ENCODE measurements around the gene PXDN.
"Not testable (repeated sequence)": the region's sequence is repeated elsewhere in the genome, so short reads cannot be mapped to it uniquely, and the experiment has no call there.

Gene PXDN

GRCh38 chr2:1685957-1686783 is 58.1 kb downstream of the PXDN start:
- WGBS, 2 experiments (ENCODE audit: insufficient coverage in 2 of 2), result 67 to 72% methylated on average over 18 to 21 of the region's 21 CpGs
- Histone ChIP-seq H3K27ac (ENCODE audit: low read depth, low read length, severe bottlenecking) (peak overlapping the region; percentile 89), H3K36me3 (ENCODE audit: control insufficient read depth, insufficient read depth, low read length) (peaks cover 89% of the 10 kb centered on the region)

GRCh38 chr2:1685078-1685956 is 59.0 kb downstream of the PXDN start:
- Histone ChIP-seq H3K36me3 (ENCODE audit: control insufficient read depth, insufficient read depth, low read length) (peaks cover 90% of the 10 kb centered on the region), H3K4me1 (ENCODE audit: control insufficient read depth, insufficient read depth, low read length, poor library complexity, severe bottlenecking) (peaks cover 40% of the 10 kb centered on the region), H3K4me3 (ENCODE audit: extremely low read depth, insufficient read depth, low read length, poor library complexity, severe bottlenecking) (no peak overlapping the region), H3K9me3 (ENCODE audit: control insufficient read depth, low read length) (no peaks in the 10 kb centered on the region), H3K27ac (ENCODE audit: low read depth, low read length, severe bottlenecking) (peak overlapping the region; percentile 45)
- 95 to 96% methylated on average over 33 to 34 of the region's 36 CpGs for WGBS, 2 experiments (ENCODE audit: insufficient coverage in 2 of 2)

More at GRCh38 chr2:1685957-1686783, 58.1 kb downstream of the PXDN start:
- Histone ChIP-seq H3K4me1 (ENCODE audit: control insufficient read depth, insufficient read depth, low read length, poor library complexity, severe bottlenecking) (peaks cover 43% of the 10 kb centered on the region), H3K9me3 (ENCODE audit: control insufficient read depth, low read length) (no peaks in the 10 kb centered on the region), H3K4me3 (ENCODE audit: extremely low read depth, insufficient read depth, low read length, poor library complexity, severe bottlenecking) (no peak overlapping the region)

GRCh38 chr2:1683297-1683696 is 61.0 kb downstream of the PXDN start:
- Histone ChIP-seq H3K27ac (ENCODE audit: low read depth, low read length, severe bottlenecking) (no peak overlapping the region), H3K4me1 (ENCODE audit: control insufficient read depth, insufficient read depth, low read length, poor library complexity, severe bottlenecking) (peaks cover 31% of the 10 kb centered on the region), H3K9me3 (ENCODE audit: control insufficient read depth, low read length) (no peaks in the 10 kb centered on the region), H3K36me3 (ENCODE audit: control insufficient read depth, insufficient read depth, low read length) (peaks cover 90% of the 10 kb centered on the region), H3K4me3 (ENCODE audit: extremely low read depth, insufficient read depth, low read length, poor library complexity, severe bottlenecking) (no peak overlapping the region)
- 86 to 100% methylated on average over 1 of the region's 1 CpG for WGBS, 2 experiments (ENCODE audit: insufficient coverage in 2 of 2)

GRCh38 chr2:1682181-1682440 is 62.2 kb downstream of the PXDN start:
- Histone ChIP-seq H3K4me1 (ENCODE audit: control insufficient read depth, insufficient read depth, low read length, poor library complexity, severe bottlenecking) (peaks cover 19% of the 10 kb centered on the region), H3K4me3 (ENCODE audit: extremely low read depth, insufficient read depth, low read length, poor library complexity, severe bottlenecking) (no peak overlapping the region), H3K9me3 (ENCODE audit: control insufficient read depth, low read length) (no peaks in the 10 kb centered on the region), H3K36me3 (ENCODE audit: control insufficient read depth, insufficient read depth, low read length) (peaks cover 90% of the 10 kb centered on the region), H3K27ac (ENCODE audit: low read depth, low read length, severe bottlenecking) (no peak overlapping the region)

- 93 to 94% methylated on average over 15 to 16 of the region's 20 CpGs for WGBS, 2 experiments (ENCODE audit: insufficient coverage in 2 of 2)
- Histone ChIP-seq H3K36me3 (ENCODE audit: control insufficient read depth, insufficient read depth, low read length) (peaks cover 90% of the 10 kb centered on the region), H3K4me1 (ENCODE audit: control insufficient read depth, insufficient read depth, low read length, poor library complexity, severe bottlenecking) (peaks cover 14% of the 10 kb centered on the region), H3K4me3 (ENCODE audit: extremely low read depth, insufficient read depth, low read length, poor library complexity, severe bottlenecking) (no peak overlapping the region), H3K9me3 (ENCODE audit: control insufficient read depth, low read length) (no peaks in the 10 kb centered on the region), H3K27ac (ENCODE audit: low read depth, low read length, severe bottlenecking) (no peak overlapping the region)
Measured at GRCh38 chr2:1681323-1682180, 62.8 kb downstream of the PXDN start.

- Histone ChIP-seq H3K4me1 (ENCODE audit: control insufficient read depth, insufficient read depth, low read length, poor library complexity, severe bottlenecking) (peaks cover 8% of the 10 kb centered on the region), H3K4me3 (ENCODE audit: extremely low read depth, insufficient read depth, low read length, poor library complexity, severe bottlenecking) (no peak overlapping the region), H3K27ac (ENCODE audit: low read depth, low read length, severe bottlenecking) (no peak overlapping the region), H3K9me3 (ENCODE audit: control insufficient read depth, low read length) (no peaks in the 10 kb centered on the region), H3K36me3 (ENCODE audit: control insufficient read depth, insufficient read depth, low read length) (peaks cover 91% of the 10 kb centered on the region)
- WGBS, 2 experiments (ENCODE audit: insufficient coverage in 2 of 2), result 93 to 94% methylated on average over 3 of the region's 3 CpGs
Measured at GRCh38 chr2:1681017-1681318, 63.3 kb downstream of the PXDN start.

GRCh38 chr2:1680222-1681016 is 63.9 kb downstream of the PXDN start:
- H3K36me3 ChIP-seq (ENCODE audit: control insufficient read depth, insufficient read depth, low read length), result peaks cover 93% of the 10 kb centered on the region
- 95 to 96% methylated on average over 28 to 33 of the region's 33 CpGs for WGBS, 2 experiments (ENCODE audit: insufficient coverage in 2 of 2)
- H3K9me3 ChIP-seq (ENCODE audit: control insufficient read depth, low read length), result no peaks in the 10 kb centered on the region
- peaks cover 3% of the 10 kb centered on the region for H3K4me1 ChIP-seq (ENCODE audit: control insufficient read depth, insufficient read depth, low read length, poor library complexity, severe bottlenecking)
- H3K4me3 ChIP-seq (ENCODE audit: extremely low read depth, insufficient read depth, low read length, poor library complexity, severe bottlenecking), result no peak overlapping the region
- no peak overlapping the region for H3K27ac ChIP-seq (ENCODE audit: low read depth, low read length, severe bottlenecking)

- 86 to 92% methylated on average over 9 to 11 of the region's 11 CpGs for WGBS, 2 experiments (ENCODE audit: insufficient coverage in 2 of 2)
- not testable (repeated sequence) for H3K4me1 ChIP-seq (ENCODE audit: control insufficient read depth, insufficient read depth, low read length, poor library complexity, severe bottlenecking); H3K27ac ChIP-seq (ENCODE audit: low read depth, low read length, severe bottlenecking); H3K9me3 ChIP-seq (ENCODE audit: control insufficient read depth, low read length); H3K4me3 ChIP-seq (ENCODE audit: extremely low read depth, insufficient read depth, low read length, poor library complexity, severe bottlenecking)
- H3K36me3 ChIP-seq (ENCODE audit: control insufficient read depth, insufficient read depth, low read length), result peaks cover 93% of the 10 kb centered on the region
Measured at GRCh38 chr2:1679488-1680039, 64.8 kb downstream of the PXDN start.

- 90 to 95% methylated on average over 5 to 6 of the region's 7 CpGs for WGBS, 2 experiments (ENCODE audit: insufficient coverage in 2 of 2)
- not testable (repeated sequence) for H3K4me3 ChIP-seq (ENCODE audit: extremely low read depth, insufficient read depth, low read length, poor library complexity, severe bottlenecking); H3K4me1 ChIP-seq (ENCODE audit: control insufficient read depth, insufficient read depth, low read length, poor library complexity, severe bottlenecking)
Measured at GRCh38 chr2:1679065-1679464, 65.2 kb downstream of the PXDN start.

GRCh38 chr2:1678609-1679008 is 65.7 kb downstream of the PXDN start:
- Histone ChIP-seq H3K4me3 (ENCODE audit: extremely low read depth, insufficient read depth, low read length, poor library complexity, severe bottlenecking) (no peak overlapping the region), H3K4me1 (ENCODE audit: control insufficient read depth, insufficient read depth, low read length, poor library complexity, severe bottlenecking) (no peaks in the 10 kb centered on the region), H3K9me3 (ENCODE audit: control insufficient read depth, low read length) (no peaks in the 10 kb centered on the region), H3K36me3 (ENCODE audit: control insufficient read depth, insufficient read depth, low read length) (peaks cover 99% of the 10 kb centered on the region), H3K27ac (ENCODE audit: low read depth, low read length, severe bottlenecking) (no peak overlapping the region)
- 91 to 95% methylated on average over 11 to 13 of the region's 14 CpGs for WGBS, 2 experiments (ENCODE audit: insufficient coverage in 2 of 2)

More at GRCh38 chr2:1679065-1679464, 65.2 kb downstream of the PXDN start:
- peaks cover 95% of the 10 kb centered on the region for H3K36me3 ChIP-seq (ENCODE audit: control insufficient read depth, insufficient read depth, low read length)
- not testable (repeated sequence) for H3K9me3 ChIP-seq (ENCODE audit: control insufficient read depth, low read length); H3K27ac ChIP-seq (ENCODE audit: low read depth, low read length, severe bottlenecking)
